HG03457 (cell line): ENCODE results near the gene TBC1D21.

Experiments used
- ATAC-seq: cut with Tn5 transposase; IDR thresholded peaks from one replicate; pipeline ENCODE4 v1.9.1; 2021; ENCODE audit warnings: moderate number of reproducible peaks; ENCODE audit not compliant: unreplicated experiment

Gene TBC1D21, protein sequence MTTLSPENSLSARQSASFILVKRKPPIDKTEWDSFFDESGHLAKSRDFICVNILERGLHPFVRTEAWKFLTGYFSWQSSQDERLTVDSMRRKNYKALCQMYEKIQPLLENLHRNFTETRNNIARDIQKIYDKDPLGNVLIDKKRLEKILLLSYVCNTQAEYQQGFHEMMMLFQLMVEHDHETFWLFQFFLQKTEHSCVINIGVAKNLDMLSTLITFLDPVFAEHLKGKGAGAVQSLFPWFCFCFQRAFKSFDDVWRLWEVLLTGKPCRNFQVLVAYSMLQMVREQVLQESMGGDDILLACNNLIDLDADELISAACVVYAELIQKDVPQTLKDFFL

DNA sequence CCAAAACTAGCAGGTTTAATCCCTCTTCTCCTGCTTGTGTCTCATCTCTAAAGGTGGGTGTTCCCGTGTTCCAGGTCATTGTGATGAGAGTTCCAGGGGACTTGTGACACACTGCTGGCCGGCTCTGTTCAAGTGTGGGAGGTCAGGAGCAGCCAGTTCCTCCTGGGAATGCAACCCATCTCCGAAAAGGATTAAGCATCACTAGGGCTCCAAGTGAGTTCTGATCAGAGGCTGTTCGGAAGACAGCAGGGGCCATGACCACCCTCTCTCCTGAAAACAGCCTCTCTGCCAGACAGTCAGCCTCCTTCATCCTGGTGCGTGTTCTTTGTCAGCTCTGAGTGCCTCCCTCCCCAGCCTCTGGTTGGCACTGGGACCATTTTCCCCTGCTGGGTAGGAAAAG, at the start of gene TBC1D21:
TSS of gene TBC1D21 (plus strand) at position 109 of the 400 bp plus-strand sequence. CDS start at position 255, 146 bp downstream.
- ATAC-seq: no peak

DNA sequence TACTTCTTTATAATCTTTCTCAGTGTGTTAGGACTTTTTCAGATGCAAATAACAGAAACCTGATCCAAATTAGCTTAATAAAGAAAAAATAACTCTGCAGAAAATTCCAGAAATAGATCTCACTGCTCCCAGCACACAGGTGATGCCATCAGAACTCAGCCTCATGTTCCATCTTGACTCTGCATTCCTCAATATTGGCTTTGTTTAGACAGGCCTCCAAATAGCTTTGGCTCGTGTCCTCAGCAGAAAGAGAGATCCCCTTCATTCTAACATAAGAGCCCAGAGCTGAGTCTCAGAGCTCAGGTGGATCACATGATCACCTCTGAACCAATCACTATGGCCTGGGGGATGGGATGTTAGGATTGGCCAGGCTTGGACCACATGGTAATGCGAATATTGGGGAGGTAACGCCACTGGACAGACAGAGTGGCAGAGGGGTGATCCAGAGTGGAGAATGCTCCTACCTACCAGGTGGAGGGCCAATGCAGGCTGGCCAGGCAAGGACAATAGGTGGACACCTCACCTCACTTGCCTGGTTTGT, 46.6 kb upstream of the TBC1D21 start:
- no peak for ATAC-seq

DNA sequence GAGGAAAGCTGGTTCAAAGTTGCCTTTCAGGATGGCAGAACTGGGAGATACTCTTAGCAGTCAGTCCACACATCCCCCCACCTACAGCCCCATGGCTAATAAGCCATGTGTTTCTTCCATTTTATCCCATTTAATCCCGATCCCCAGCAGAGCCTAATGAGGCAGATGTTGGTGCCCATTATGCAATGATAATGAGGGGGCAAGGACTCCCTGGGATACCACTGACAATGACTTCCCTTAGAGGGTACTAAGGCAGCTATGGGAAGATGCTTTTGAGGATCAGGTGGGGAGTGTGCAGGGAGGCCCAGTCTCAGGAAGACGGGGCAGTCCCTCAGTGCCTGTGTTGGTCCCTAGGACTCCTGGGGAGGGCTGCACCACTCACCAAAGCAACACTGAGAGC, 43.8 kb upstream of the TBC1D21 start:
- ATAC-seq: no peak

DNA sequence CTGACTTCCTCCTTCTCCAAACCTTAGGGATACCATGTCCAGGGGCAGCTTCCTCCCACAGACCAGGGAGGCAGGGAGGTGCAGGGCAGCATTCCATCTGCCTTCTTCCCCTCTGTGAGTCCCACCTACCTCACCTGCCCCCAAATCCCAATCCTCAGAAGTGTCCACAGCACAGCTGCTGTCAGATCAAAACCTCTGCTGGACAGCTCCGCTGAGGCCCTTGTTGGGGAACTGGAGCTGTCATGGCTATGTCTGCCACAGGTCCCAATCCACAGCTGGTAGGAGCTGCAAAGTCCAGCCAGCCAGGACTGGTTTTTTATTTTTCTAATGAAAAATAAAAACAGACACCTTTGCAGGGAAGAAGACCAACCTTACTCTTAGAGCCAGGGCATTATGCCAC, 40.7 kb upstream of the TBC1D21 start:
- no peak for ATAC-seq

DNA sequence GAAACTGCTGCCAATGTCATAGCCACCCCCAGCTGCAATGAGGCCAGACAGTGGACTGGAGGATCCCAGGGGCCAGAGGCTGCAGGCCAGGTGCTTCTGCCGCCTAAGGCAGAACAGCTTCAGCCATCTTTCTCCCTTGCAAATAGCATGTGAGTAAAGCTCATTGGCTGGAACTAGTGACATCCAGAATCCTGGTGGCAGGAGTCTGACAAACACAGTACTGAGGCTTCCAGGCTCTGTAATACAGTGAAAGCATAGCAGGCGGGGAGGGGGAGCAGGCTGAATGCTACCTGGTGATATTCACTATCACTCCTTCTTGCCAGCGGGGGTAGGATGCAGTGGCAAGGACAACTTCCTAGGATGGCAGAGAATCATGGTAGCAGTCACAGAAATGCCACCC, 36.5 kb upstream of the TBC1D21 start:
- ATAC-seq: no peak

DNA sequence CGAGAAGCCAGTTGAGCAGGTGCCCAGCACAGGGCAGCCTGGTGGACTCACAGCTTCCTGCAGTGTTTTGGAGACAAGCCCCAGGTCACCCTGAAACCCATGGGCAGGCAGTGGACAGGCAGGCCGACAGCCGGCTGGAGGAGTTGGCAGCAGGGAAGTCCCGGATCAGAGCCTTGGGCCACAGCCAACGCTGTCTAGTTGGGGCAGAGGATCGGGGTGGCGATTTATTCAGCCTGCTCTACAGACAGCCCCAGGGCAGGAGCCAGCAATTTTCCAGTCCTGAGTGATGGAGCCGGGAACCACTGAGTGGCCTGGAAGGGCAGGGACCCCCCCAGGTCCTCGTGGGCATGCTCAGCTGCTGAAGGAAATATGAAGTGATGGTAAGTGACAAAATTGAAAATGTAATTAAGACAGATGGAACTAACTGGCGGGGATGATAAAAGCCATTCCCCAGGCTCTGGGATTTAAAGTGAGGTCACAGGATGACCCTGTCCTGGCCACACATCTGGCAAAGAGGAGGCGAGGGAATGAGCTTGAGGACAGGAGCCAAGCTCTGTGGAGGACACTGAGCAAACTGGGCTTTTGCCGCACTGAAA, 34.4 kb upstream of the TBC1D21 start:
- no peak for ATAC-seq

DNA sequence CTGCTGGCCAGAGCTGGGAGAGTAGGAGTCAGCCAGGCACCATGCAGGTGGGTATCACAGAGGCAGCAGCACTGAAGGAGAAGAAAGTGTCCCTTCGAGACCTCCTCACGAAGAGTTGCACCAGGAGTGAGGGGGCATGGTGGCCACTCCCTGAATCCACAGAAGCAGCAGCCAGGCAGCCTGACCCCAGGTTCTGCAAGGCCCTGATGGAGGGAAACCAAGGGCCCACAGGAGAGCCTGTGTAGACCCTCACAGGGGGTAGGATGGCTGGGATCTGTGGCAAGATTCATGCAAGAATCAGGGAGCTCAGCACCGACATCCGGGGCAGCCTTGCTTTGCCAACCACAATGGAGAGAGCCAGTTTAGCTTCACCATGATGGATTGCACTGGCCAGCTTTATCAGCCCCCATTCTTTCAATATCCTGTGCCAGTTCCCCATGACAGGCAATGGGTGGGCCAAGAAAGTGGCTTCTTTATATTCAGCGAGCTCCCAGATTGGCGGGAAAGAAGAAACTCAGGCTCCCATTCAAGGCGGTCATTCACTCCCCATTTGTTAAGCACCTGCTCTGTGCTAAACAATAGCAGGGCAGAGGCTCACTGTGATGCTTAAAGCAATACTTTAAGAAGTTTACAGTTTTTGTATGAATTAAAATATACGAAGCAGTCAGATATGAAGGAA, 33.5 kb upstream of the TBC1D21 start:
- no peak for ATAC-seq

DNA sequence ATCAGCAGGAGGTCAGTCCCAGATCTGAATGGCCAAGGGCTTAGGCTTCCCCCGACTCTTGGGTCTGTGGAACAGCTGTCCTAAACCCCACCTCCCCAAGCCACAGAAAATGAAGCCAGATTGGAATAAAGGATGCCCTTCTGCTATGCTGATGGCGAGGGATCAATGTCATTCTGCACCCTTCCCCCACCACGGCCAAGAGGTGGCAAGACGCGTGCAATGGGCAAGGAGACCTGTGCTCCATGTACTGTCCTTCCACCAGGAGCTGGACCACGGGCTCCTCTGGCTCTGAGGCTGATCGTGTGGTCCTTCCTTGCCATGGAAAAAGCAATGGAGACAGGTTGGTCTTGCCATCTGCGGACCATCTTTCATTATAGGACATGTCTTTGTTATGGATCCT, 32.6 kb upstream of the TBC1D21 start:
- no peak for ATAC-seq

DNA sequence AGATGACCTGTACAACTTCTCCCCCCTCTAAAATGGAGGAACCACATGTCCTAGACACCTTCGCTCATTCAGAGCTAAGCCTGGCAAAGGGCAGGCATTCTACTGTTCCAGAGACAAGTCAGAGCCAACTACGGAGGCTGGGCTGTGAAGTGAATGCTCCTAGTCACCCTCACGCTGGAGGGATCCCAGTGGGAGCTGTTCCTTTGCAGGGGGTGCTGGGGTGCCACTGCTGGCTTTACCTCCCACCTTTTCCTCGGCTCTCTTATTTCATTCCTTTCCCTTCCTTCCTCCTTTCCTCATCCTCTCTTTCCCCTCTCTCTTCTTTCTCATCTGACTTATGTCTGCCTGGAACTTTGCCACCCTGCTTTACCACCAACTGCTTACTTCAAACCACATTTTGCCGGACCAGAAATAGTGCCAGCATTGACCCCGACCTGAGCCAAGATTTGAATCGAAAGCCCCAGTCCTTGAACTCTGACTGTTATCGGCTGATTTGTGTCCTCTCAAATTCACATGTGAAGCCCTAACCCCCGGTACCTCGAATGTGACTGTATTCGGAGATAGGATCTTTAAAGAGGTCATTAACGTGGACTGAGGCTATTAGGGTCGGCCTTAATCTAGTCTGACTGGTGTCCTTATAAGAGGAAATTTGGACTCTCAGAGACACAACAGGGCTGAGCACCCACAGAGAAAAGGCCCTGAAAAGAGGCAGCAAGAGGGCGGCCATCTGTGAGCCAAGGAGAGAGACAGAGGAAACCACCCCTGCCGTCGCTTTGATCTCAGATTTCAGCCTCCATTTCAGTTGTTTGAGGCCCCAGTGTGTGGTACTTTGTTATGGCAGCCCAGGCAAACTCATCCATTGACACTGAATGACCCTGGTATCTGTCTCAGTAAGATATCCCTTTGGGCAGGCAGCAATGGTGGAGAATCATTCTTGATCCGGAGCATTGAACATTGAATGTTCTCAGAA, 31.3 kb upstream of the TBC1D21 start:
- ATAC-seq: no peak

DNA sequence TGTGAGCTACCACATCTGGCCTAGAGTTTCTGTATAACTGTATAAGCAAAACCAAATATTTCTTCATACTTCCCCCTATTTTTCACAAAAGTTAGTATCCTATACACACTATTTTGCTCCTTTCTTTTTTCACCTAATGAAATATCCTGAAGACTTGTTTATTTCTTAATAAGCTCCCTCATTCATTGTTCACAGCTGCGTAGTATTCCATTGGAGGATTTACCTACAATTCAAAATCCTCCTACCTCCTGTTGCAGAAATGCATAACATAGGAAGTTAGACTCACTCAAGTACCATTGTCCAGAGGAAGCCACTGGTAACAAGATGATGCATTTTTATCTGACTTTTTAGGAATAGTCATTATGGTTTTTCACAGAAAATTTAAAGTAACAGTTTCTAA, 29.6 kb upstream of the TBC1D21 start:
- no peak for ATAC-seq

DNA sequence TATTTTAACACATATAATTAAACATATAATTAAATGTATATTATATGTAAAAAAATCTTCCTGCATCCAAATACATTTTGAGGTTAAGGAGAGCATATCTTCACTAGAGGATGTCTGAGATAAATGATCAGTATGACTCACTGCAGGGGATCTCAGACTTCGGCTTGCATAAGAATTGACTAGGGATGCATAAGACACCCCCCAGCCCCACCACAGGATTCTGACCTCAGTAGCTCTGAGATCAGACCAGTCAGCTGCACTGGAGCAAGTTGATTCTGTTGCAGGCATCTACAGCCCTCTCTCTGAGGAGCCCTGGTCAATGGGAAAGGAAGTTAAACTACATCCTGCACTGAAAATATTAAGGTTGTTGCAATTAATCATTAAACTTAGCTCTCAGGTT, 29.0 kb upstream of the TBC1D21 start:
- no peak for ATAC-seq

DNA sequence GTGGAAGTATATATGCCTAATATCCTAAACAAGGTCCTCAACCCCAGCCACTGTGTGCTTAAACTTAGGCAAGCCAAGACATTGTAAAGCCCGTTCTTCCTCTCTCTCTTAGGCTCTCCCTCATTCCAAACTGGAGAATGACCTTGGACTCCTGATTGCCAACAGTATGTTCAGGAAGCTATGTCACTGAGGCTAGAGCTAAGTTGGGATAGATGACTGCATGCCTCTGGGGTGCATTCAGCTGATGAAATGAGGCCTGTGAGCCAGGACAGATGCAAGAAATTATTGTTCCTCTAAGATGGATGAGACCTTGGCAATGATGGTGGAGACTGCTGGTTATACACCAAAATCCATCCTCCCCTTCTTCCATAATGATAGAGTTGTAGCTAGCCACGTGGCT, 27.9 kb upstream of the TBC1D21 start:
- no peak for ATAC-seq

DNA sequence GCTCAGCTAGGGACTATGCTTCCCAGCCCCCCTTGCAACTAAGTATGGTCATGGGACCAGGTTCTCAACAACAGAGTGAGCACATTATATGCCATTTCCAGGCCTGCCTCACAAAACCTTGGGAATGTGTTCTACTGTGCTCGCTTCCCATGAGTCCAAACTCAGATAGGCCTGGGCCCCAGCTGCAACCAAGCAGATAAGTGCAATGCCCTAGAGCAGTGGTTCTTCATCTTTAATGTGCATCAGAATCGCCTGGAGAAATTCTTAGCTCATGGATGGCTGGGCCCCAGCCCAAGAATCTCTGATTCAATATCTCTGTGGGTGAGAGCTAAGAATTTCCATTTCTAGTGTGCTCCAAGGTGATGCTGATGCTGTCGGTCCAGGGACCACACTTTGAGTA, 27.5 kb upstream of the TBC1D21 start:
- no peak for ATAC-seq

DNA sequence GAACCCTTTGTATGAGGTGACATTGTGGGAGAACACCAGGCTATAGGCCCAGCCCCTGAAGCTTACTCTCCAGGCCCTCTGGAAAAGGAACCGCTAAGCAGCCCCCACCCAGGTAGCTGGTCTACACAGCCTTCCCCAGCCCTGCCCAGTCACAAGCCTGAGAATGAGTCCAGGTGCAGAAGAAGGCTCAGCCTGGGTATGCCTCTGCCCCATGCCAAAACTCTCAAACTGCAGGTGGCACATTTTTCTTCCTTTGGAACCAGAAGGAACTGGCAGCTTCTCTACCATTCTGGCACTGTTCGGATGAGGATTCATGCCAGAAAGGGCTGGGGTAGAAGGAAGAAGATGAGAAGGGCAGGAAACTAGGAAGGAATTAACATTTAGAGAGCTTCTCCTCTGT, 23.7 kb upstream of the TBC1D21 start:
- no peak for ATAC-seq

DNA sequence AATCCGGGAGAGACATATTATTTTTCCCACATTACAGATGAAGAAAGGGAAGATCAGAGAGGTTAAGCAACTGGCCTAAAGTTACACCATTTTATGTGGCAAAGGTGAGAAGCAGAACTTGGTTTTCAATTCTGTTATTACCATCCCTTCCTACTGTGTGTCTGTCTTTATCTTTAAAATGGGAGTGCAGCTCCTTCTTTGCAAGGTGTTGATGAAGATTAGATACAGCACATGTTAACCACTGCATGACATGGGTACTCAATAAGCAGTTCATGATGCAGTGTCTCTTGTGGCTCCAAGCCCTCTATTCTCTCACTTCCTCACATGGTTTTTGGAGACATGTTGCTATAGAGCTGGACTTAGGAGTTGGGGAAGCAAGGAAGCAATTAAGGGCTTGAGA, 23.1 kb upstream of the TBC1D21 start:
- no peak for ATAC-seq

DNA sequence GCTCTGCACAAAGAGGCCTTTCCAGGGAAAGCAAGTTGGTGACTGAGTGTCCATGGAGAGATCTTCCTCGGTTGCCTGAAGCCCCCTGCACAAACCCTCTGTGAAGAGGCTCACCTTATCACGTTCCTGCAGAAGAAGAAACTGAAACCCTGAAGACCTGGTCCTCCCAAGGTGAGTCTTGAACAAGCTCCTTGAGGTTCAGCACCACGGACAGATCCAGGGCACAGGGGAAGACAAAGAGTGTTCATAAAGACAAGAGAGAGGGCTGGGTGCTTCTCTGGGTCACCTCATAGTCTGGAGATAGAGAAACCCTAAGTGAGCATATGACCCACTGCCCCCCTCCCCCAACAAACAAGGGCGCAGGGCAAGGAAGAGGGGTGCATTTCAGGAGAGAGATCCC, 21.7 kb upstream of the TBC1D21 start:
- ATAC-seq: no peak

DNA sequence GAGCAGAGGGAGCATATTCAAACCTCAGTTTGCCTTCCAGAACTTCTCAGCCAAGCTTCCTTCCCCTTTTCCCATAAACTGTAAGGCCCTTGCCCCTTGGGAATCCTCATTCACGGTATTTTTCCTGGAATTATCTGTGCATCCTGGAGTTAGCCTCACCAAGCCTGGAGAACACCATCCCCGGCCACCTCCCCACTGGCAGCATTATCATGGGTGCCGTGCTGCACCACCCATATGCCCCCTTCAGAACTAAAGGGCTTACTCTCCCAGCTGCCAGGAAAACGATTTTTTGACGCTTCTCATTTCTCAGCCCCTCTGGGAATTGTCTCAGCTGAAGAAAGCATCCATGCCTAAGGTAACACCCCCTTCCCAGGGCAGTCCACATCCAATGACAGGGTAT, 20.9 kb upstream of the TBC1D21 start:
- ATAC-seq: no peak

DNA sequence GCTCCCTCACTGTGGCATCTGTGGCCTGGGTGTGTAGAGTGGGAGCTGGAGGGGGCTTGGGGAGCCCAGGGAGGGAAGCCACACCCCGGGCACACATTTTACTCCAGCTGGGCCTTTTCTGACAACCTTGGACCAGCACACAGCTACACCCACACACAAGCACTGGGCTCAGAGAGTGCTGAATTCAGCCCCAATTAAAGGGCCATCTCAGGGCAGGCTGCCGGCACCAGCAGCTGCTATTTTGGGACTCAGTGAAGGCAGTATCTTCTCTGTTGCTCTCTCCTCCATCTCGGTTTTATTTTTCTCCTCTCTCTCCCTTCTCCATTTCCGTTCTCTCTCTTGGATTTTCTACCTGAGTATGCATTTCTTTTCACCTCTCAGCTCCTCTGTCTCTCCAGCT, 19.1 kb upstream of the TBC1D21 start:
- no peak for ATAC-seq

DNA sequence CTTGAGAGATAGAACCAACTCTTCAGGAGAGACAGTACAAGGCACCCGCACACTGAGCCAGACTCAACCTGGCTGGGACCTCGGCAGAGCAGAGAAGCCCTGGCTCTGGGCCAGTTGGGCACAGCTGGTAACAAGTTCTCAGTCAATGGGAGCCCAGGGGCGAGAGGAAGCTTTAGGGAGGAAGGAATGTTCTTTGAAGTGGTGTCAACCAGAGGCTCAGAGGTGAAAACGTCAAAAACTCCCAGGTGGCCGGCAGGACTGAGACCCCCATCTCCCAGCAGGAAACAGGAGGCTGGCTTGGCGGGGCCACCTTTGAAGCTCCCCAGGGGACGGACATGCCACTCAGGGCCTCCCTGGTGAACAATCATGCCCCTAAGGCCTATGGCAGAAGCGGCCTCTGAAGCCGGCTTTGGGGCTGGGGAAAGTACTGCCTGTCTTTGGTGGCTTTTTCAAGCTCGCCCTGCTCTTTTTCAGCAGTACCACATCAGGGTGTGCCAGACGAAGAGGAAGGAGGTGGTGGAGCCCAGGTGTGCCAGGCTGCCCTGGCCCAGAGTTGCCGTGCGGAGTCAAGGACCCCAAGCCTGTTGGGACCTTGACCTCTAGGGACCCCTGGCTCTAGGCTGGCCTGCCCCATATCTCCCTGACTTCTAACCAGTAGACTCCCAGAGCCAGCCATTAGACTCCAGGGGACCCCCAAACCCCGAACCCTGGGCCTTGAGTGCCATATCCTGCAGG, 16.7 kb upstream of the TBC1D21 start:
- no peak for ATAC-seq
